Pancreas (tissue), 10 donors: Measurements from ENCODE around the gene CD300LD. TPM values are rescaled to one million over a fixed set of nuclear protein-coding genes. Genes with fewer than 3 reads are reported as not detected.

Source experiments
- ATAC-seq, 4 donors: fragments of 200-7000 bp; cut with Tn5 transposase; one replicate each; pipeline versions ENCODE4 v1.8.0 to v1.9.1; 2020; ENCODE audit warnings: mild to moderate bottlenecking in 4 of 4, moderate library complexity in 4 of 4
- DNase-seq, 6 donors: peaks; one replicate each; pipeline ENCODE4 v3.0.0-alpha.2; 2020
- FAIRE-seq: peaks from 2 replicates; lab custom pipeline; 2012; peaks lifted over from hg19 to GRCh38; lab: Jason Lieb, UNC
- H3K27ac ChIP-seq, 4 donors: fragments of 200-600 bp; sonication (generic); 1 replicate in 3 of 4; 2 replicates in 1 of 4; pipeline versions ENCODE4 v1.5.0 to v1.8.0; 2020
- H3K27me3 ChIP-seq, 4 donors: fragments of 200-600 bp; one replicate each; pipeline ENCODE4 v1.8.0; 2021
- H3K36me3 ChIP-seq, 3 donors: fragments of 200-600 bp; sonication (generic) in 1 of 3; one replicate each; pipeline versions ENCODE4 v1.5.0 to v1.8.0; 2020 to 2021
- H3K4me1 ChIP-seq, 3 donors: fragments of 200-600 bp; one replicate each; pipeline ENCODE4 v1.8.0; 2021
- H3K4me3 ChIP-seq, 4 donors: fragments of 200-600 bp; sonication (generic) in 2 of 4; one replicate each; pipeline versions ENCODE4 v1.5.0 to v1.8.0; 2020 to 2021
- H3K9me3 ChIP-seq, 4 donors: fragments of 200-600 bp; one replicate each; pipeline ENCODE4 v1.8.0; 2021
- CTCF ChIP-seq, 4 donors: fragments of 200-600 bp; sonication (generic) in 3 of 4; IDR thresholded peaks; one replicate each; pipeline versions ENCODE4 v1.5.0 to v1.8.0; 2021; ENCODE audit warnings: antibody characterized with exemption in 4 of 4
- WGBS, 2 donors: extraction: QIAGEN DNeasy Blood & Tissue Kit; methylation state at CpG; one replicate each; pipeline ENCODE4 v1.1.7; 2013; 5-methylcytosine and 5-hydroxymethylcytosine counted together
- intact Hi-C, 3 donors: fragments of 100-400 bp; cut with DNase I; formaldehyde crosslinking; loops; one replicate each; pipeline versions ENCODE4 v1.11.1 to v1.14.2; 2022
- polyA plus RNA-seq, 2 donors: library from polyadenylated mRNA; stranded (reverse); fragments of 200-250 nt; gene quantifications; one replicate each; pipeline ENCODE4 v1.2.3, GENCODE V29; 2013
- total RNA-seq, 6 donors: library from RNA; stranded (reverse); fragmentation: NEBNext Ultra II Directional in 4 of 6; extraction: Animal tissue kit (Norgen Biotek cat#: 25700) in 4 of 6; gene quantifications; one replicate each; pipeline versions ENCODE4 v1.2.1 to v1.2.4, GENCODE V29; 2021 to 2023
- donor health status: healthy with polysubstance abuse.
- donor health status: DM: no; HTN: no; CAD: no; lungs with moderate emphysema.
- donor health status: DM: no; HTN: no; CAD: no.
- donor health status: control.
- donor health status: control.
- donor health status: Bipolar disorder and iron deficiency.
- donor health status: DM: yes; HTN: yes; CAD: no.
- donor health status: DM: no; HTN: no; CAD: no.
- donor health status: DM: no; HTN: no; CAD: no.
- donor health status: DM: yes; HTN: yes; CAD: no.

Gene CD300LD
- total and polyA plus RNA-seq, 8 donors = not detected

GRCh38 chr17:74544991-74545842 lies 46.9 kb downstream of the CD300LD start:
- no peak for FAIRE-seq
- Histone ChIP-seq H3K27me3 (no peaks in the 10 kb centered on the region), H3K27ac (no peak overlapping the region), H3K4me1 (no peaks in the 10 kb centered on the region), H3K36me3 (no peaks in the 10 kb centered on the region), H3K9me3 (no peaks in the 10 kb centered on the region), H3K4me3 (no peak overlapping the region)
- intact Hi-C loops = no loop called here
- ATAC-seq = peak in 2 of 4 donors; percentile 22 to 40
- DNase-seq = peak in 1 of 6 donors; percentile 45
- 59 to 65% methylated on average over 16 of the region's 16 CpGs for WGBS, 2 donors
- TF ChIP-seq CTCF (IDR thresholded peaks at IDR 0.05) = no peak

GRCh38 chr17:74543891-74544760 lies 48.0 kb downstream of the CD300LD start:
- Histone ChIP-seq H3K9me3 (no peaks in the 10 kb centered on the region), H3K4me1 (no peaks in the 10 kb centered on the region), H3K27ac (no peak overlapping the region), H3K4me3 (no peak overlapping the region), H3K36me3 (no peaks in the 10 kb centered on the region), H3K27me3 (no peaks in the 10 kb centered on the region)
- WGBS, 2 donors = 63 to 69% methylated on average over 18 of the region's 18 CpGs
- ATAC-seq (no peak), DNase-seq (peak in 1 of 6 donors; percentile 40), FAIRE-seq (no peak)
- intact Hi-C loops = no loop called here
- no peak for TF ChIP-seq CTCF (IDR thresholded peaks at IDR 0.05)

DNA sequence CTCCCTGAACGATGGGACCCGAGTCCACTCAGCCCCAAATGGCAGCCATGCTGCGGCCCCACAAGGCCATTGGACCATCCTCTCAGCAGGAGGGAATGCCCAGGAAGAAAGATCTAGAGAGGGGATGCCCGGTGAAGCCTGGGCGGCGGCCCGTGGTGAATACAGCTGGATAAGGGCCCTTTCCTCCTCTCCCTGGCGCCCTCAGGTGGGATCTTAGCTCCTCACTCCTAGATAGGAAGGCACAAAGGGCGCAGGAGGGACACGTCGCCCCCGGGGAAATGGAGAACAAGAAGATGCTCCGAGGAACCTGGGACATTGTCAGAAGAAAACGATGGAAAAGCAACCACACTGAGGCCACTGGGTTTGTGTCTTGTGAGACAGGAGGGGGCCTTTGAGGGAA lies 48.7 kb downstream of the CD300LD start:
- Histone ChIP-seq H3K27me3 (no peaks in the 10 kb centered on the region), H3K27ac (no peak overlapping the region), H3K36me3 (no peaks in the 10 kb centered on the region), H3K4me1 (no peaks in the 10 kb centered on the region), H3K4me3 (no peak overlapping the region), H3K9me3 (no peaks in the 10 kb centered on the region)
- FAIRE-seq (no peak), ATAC-seq (no peak), DNase-seq (no peak)
- 50 to 60% methylated on average over 13 to 14 of the region's 14 CpGs for WGBS, 2 donors
- intact Hi-C loops = no loop called here
- no peak for TF ChIP-seq CTCF (IDR thresholded peaks at IDR 0.05)

- ATAC-seq = no peak
- Histone ChIP-seq H3K4me1 (no peaks in the 10 kb centered on the region), H3K4me3 (no peak overlapping the region), H3K27me3 (no peaks in the 10 kb centered on the region), H3K36me3 (no peaks in the 10 kb centered on the region), H3K9me3 (no peaks in the 10 kb centered on the region), H3K27ac (no peak overlapping the region)
- DNase-seq = peak in 1 of 6 donors; percentile 34
- no peak for FAIRE-seq
- no peak for TF ChIP-seq CTCF (IDR thresholded peaks at IDR 0.05)
- intact Hi-C loops = no loop called here
- WGBS, 2 donors = 63 to 76% methylated on average over 17 of the region's 17 CpGs
These were observed 49.2 kb downstream of the CD300LD start for GRCh38 chr17:74542727-74543383.
